ENCODE measurements around the gene PIR. TPM values are rescaled to one million over a fixed set of nuclear protein-coding genes. Genes with fewer than 3 reads are reported as not detected.

The PIR gene
- total and polyA plus RNA-seq, 9 of the 15 experiments (the other 6 are each of a cell fraction or from before 2014, with no cell fraction given): 7.5 to 29.8 (median 11.5) TPM

DNA sequence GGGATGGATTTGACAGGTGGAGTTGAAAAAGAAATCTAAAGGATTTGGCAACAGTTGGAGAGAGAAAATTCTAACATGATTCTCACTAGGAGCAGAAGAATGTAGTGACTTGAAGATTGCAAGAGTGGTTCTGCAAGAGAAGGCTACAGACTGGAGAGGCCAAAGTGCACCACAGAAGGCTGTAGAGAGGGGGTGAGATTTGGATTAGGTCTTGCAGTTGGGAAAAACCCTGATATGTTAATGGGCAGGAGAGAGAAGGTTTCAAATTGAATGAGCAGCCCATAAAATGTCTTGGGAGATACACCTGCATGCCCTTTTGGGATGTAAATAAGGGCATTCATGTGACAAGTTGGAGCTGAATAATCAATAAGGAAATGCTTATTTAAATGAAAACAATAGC lies 94.3 kb downstream of the PIR start:
- no peak overlapping the region for H3K4me2 ChIP-seq (ENCODE audit: insufficient read depth, low read length)
- CTCF ChIA-PET (ENCODE audit: low intra/inter-chr PET ratio): no interaction called here
- H3K27me3 ChIP-seq (ENCODE audit: control insufficient read depth in 2 of 2, insufficient read depth in 2 of 2, low read length in 2 of 2): no peaks in the 10 kb centered on the region
- H4K20me1 ChIP-seq (replicated peaks; ENCODE audit: control insufficient read depth, insufficient read depth, low read length): no peaks in the 10 kb centered on the region
- no TSS peak for BruUV-seq (replicated peaks)
- H3K36me3 ChIP-seq (ENCODE audit: control insufficient read depth, insufficient read depth, low read length): no peaks in the 10 kb centered on the region
- no peak overlapping the region for H3K9ac ChIP-seq (ENCODE audit: insufficient read depth in 1 of 2, low read depth in 2 of 2, low read length in 2 of 2)
- H3K4me1 ChIP-seq (replicated peaks in 1 of 2; ENCODE audit: control insufficient read depth in 2 of 2, insufficient read depth in 2 of 2, low read length in 2 of 2): no peaks in the 10 kb centered on the region
- H2AFZ ChIP-seq (ENCODE audit: low read depth, low read length): no peak overlapping the region
- ATAC-seq: no peak
- intact Hi-C loops (cut with micrococcal nuclease) (no loop called here), in situ Hi-C loops (cut with MboI) (no loop called here)
- POLR2A ChIA-PET: no interaction called here
- no peak for TF ChIP-seq ZNF551 (CRISPR knock-in tag; IDR thresholded peaks at IDR 0.05)
- no peak for TF ChIP-seq BHLHE40 (IDR thresholded peaks at IDR 0.05; ENCODE audit: low read length)
- TF ChIP-seq ZNF253 (CRISPR knock-in tag; conservative IDR thresholded peaks at IDR 0.05): no peak
- TF ChIP-seq NR2F6 (CRISPR knock-in tag; IDR thresholded peaks at IDR 0.05): no peak
- TF ChIP-seq ZNF354B (CRISPR knock-in tag; IDR thresholded peaks at IDR 0.05): no peak
- no peak for TF ChIP-seq SMARCA4 (IDR thresholded peaks at IDR 0.05)
- TF ChIP-seq ZFP36 (IDR thresholded peaks at IDR 0.05; ENCODE audit: low read depth, low read length, partially characterized antibody): no peak
- no peak overlapping the region for H3K4me3 ChIP-seq
- no peak for DNase-seq (ENCODE audit: extremely low read depth in 1 of 4, low spot score in 3 of 4)
- no peaks in the 10 kb centered on the region for H3K79me2 ChIP-seq (ENCODE audit: control insufficient read depth, insufficient read depth, low read length)
- no peak overlapping the region for H3K27ac ChIP-seq (ENCODE audit: extremely low read depth, low read depth, low read length)
- no peak for FAIRE-seq
- no peaks in the 10 kb centered on the region for H3K9me1 ChIP-seq (ENCODE audit: control insufficient read depth, insufficient read depth, low read length)
- H3K9me3 ChIP-seq (replicated peaks; ENCODE audit: control insufficient read depth, insufficient read depth, low read depth, low read length): no peaks in the 10 kb centered on the region

DNA sequence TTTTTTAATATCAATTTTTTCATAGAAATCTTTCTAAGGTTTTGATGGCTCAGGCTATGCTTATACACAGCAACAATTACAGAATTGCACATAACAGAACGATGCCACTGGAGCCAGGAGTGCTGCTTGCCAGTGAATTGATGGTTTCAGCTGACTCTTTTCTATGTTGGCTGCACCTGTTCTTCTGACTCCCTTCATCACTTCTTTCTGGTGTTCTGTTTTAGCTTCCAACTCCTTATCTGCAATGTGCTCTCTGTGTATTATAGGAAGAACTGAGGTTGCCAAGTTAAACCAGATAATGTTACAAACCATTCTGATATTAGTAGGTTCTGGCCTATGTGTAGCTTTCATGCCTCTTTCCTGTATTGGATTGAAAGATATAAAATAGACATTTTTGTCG lies 97.3 kb downstream of the PIR start:
- WGBS (ENCODE audit: insufficient coverage, low coverage, missing lambda C conversion rate): 6% methylated on average over 2 of the region's 2 CpGs
- Histone ChIP-seq H3K9me3 (replicated peaks; ENCODE audit: control insufficient read depth, insufficient read depth, low read depth, low read length) (no peaks in the 10 kb centered on the region), H2AFZ (ENCODE audit: low read depth, low read length) (no peak overlapping the region), H3K27me3 (ENCODE audit: control insufficient read depth in 2 of 2, insufficient read depth in 2 of 2, low read length in 2 of 2) (no peaks in the 10 kb centered on the region), H3K4me2 (ENCODE audit: insufficient read depth, low read length) (no peak overlapping the region), H3K79me2 (ENCODE audit: control insufficient read depth, insufficient read depth, low read length) (no peaks in the 10 kb centered on the region), H3K4me1 (replicated peaks in 1 of 2; ENCODE audit: control insufficient read depth in 2 of 2, insufficient read depth in 2 of 2, low read length in 2 of 2) (no peaks in the 10 kb centered on the region), H3K9me1 (ENCODE audit: control insufficient read depth, insufficient read depth, low read length) (no peaks in the 10 kb centered on the region), H3K4me3 (no peak overlapping the region), H3K9ac (ENCODE audit: insufficient read depth in 1 of 2, low read depth in 2 of 2, low read length in 2 of 2) (no peak overlapping the region), H3K27ac (ENCODE audit: extremely low read depth, low read depth, low read length) (no peak overlapping the region), H3K36me3 (ENCODE audit: control insufficient read depth, insufficient read depth, low read length) (no peaks in the 10 kb centered on the region), H4K20me1 (replicated peaks; ENCODE audit: control insufficient read depth, insufficient read depth, low read length) (no peaks in the 10 kb centered on the region)
- ATAC-seq: no peak
- no peak for DNase-seq (ENCODE audit: extremely low read depth in 1 of 4, low spot score in 3 of 4)
- ChIA-PET CTCF (ENCODE audit: low intra/inter-chr PET ratio) (no interaction called here), POLR2A (interaction anchor here (0.5 to 0.8 kb wide), 3 partner anchors 9 to 461 kb away, joined by 3 to 4 read pairs (median 4); no protein-coding TSS in a partner anchor)
- in situ Hi-C loops (cut with MboI): no loop called here
- intact Hi-C loops (cut with micrococcal nuclease): no loop called here
- BruUV-seq (replicated peaks): no TSS peak
- FAIRE-seq: no peak
- no peak for TF ChIP-seq CCNT2 (IDR thresholded peaks at IDR 0.05; ENCODE audit: borderline replicate concordance, extremely low read depth, insufficient read length, low read depth, low read length)
- no peak for TF ChIP-seq ZBTB12 (CRISPR knock-in tag; IDR thresholded peaks at IDR 0.05)
- TF ChIP-seq GABPA (tag; conservative IDR thresholded peaks at IDR 0.05; ENCODE audit: low read depth): no peak
- no peak for TF ChIP-seq SNRNP70 (optimal IDR thresholded peaks at IDR 0.05; ENCODE audit: low read depth, low read length)
- TF ChIP-seq, protein P1, sequence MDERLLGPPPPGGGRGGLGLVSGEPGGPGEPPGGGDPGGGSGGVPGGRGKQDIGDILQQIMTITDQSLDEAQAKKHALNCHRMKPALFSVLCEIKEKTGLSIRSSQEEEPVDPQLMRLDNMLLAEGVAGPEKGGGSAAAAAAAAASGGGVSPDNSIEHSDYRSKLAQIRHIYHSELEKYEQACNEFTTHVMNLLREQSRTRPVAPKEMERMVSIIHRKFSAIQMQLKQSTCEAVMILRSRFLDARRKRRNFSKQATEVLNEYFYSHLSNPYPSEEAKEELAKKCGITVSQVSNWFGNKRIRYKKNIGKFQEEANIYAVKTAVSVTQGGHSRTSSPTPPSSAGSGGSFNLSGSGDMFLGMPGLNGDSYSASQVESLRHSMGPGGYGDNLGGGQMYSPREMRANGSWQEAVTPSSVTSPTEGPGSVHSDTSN (CRISPR knock-in tag; IDR thresholded peaks at IDR 0.05; ENCODE audit: low read depth): no peak
- TF ChIP-seq, protein P1 (tag; conservative IDR thresholded peaks at IDR 0.05; ENCODE audit: low read depth): no peak
- no peak for TF ChIP-seq SMARCC2 (IDR thresholded peaks at IDR 0.05; ENCODE audit: low read depth)
- no peak for TF ChIP-seq PPARD (CRISPR knock-in tag; IDR thresholded peaks at IDR 0.05)
